Endothelial cell of coronary artery (primary cell): ENCODE data around the gene PKIB. TPM values are rescaled to one million over a fixed set of nuclear protein-coding genes. Genes with fewer than 3 reads are reported as not detected.

Experiments used
- total RNA-seq: library from RNA; depleted of rRNA; stranded (reverse); fragments of >200 nt; gene quantifications from 2 replicates; pipeline ENCODE4 v1.2.3, GENCODE V29; 2014

The PKIB gene
- not detected in 2 replicates for total RNA-seq

GRCh38 chr6:122609881-122610689 lies at the start of gene PKIB:
Gene PKIB (plus strand): TSS chr6:122610405. CDS start chr6:122717795, 107,390 bp downstream.

Other genes with a start within 250 kb of the PKIB start
- 15.3 and 16.8 TPM in 2 replicates for gene HSF2, start 210.8 kb upstream of the PKIB start, total RNA-seq
- gene SERINC1, start 138.6 kb upstream of the PKIB start, total RNA-seq: 154 and 199 TPM in 2 replicates
- gene FABP7, start 169.3 kb downstream of the PKIB start, total RNA-seq: not detected in 2 replicates
- 3.3 and 3.5 TPM in 2 replicates for gene SMPDL3A, start 178.9 kb downstream of the PKIB start, total RNA-seq